HUES48 (cell line): ENCODE data around the gene MAPKAPK2.
A peak's percentile ranks its signal among the peaks of the same experiment; 100 is the strongest.

ENCODE experiments used
- H3K27ac ChIP-seq: one replicate; pipeline ENCODE4 v1.7.0; 2013; ENCODE audit warnings: low read depth, low read length, inconsistent platforms
- H3K27me3 ChIP-seq: 2 replicates; pipeline ENCODE4 v1.6.1; 2013; ENCODE audit warnings: mild to moderate bottlenecking, low read length; ENCODE audit not compliant: control insufficient read depth, insufficient read depth
- H3K36me3 ChIP-seq: 2 replicates; pipeline ENCODE4 v1.6.1; 2013; ENCODE audit warnings: low read length; ENCODE audit not compliant: control insufficient read depth, insufficient read depth
- H3K4me1 ChIP-seq: 2 replicates; pipeline ENCODE4 v1.6.1; 2013; ENCODE audit warnings: mild to moderate bottlenecking, low read length; ENCODE audit not compliant: control insufficient read depth, insufficient read depth
- H3K4me3 ChIP-seq: 2 replicates; pipeline ENCODE4 v1.5.1; 2013; ENCODE audit warnings: mild to moderate bottlenecking, low read depth, low read length
- H3K9ac ChIP-seq: 2 replicates; pipeline ENCODE4 v1.6.1; 2013; ENCODE audit warnings: mild to moderate bottlenecking, low read depth, low read length, moderate library complexity
- H3K9me3 ChIP-seq: 2 replicates; pipeline ENCODE4 v1.6.1; 2013; ENCODE audit warnings: low read length; ENCODE audit not compliant: control insufficient read depth, insufficient read depth

MAPKAPK2 gene

DNA sequence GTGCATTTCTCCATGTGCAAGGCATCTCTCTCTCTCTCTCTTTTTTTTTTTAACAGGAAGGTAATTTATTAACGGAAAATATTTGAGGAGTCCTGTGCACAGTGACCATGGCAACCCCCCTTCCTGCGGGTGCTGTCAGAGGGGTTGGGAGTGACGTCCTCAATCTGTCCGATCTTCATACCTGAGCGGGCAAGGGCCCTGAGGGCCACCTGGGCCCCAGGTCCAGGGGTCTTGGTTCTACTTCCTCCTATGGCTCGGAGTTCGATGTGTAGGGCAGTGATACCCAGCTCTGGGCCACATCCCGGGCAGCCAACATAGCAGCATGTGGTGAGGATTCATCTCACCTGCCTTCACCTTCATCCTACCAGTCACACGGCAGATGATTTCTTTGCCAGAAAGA lies 11.0 kb downstream of the MAPKAPK2 start:
- Histone ChIP-seq H3K27ac (no peak overlapping the region), H3K9ac (no peak overlapping the region), H3K4me3 (no peak overlapping the region), H3K27me3 (no peaks in the 10 kb centered on the region), H3K36me3 (no peaks in the 10 kb centered on the region), H3K4me1 (peaks cover 34% of the 10 kb centered on the region), H3K9me3 (no peaks in the 10 kb centered on the region)

DNA sequence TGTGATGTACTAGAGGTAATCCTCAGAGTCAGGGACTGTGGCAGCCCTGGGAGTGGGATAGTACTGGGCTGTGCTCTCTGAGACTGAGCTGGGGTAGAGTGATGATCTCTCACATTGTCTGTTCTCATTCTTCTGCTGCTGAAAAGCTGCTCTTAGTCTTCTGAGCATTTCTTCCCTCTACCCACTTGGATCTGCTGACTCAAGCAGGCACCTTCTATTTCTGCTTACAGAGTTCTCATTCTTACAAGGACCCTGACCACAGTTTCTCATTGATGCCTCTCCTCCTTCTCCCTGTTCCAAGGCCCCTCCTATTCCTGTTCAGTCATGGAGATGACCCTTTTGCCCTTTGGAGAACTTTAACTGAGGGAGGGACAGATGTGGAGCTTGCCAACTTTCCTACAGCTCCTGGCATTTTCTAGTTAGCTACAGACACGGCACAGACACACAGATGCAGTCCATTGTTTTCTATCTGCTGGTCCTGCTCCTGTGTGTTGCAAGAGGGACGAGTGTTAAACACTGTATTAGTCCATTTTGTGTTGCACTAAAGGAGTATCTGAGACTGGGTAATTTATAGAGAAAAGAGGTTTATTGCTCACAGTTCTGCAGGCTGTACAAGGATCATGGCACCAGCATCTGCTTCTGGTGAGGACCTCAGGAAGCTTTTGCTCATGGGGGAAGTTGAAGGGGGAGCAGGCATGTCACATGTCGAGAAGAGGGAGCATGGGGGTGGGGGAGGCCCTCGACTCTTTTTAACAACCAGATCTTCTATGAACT lies 12.3 kb downstream of the MAPKAPK2 start:
- Histone ChIP-seq H3K4me1 (peaks cover 36% of the 10 kb centered on the region), H3K9ac (no peak overlapping the region), H3K9me3 (no peaks in the 10 kb centered on the region), H3K27ac (no peak overlapping the region), H3K27me3 (no peaks in the 10 kb centered on the region), H3K4me3 (no peak overlapping the region), H3K36me3 (no peaks in the 10 kb centered on the region)

DNA sequence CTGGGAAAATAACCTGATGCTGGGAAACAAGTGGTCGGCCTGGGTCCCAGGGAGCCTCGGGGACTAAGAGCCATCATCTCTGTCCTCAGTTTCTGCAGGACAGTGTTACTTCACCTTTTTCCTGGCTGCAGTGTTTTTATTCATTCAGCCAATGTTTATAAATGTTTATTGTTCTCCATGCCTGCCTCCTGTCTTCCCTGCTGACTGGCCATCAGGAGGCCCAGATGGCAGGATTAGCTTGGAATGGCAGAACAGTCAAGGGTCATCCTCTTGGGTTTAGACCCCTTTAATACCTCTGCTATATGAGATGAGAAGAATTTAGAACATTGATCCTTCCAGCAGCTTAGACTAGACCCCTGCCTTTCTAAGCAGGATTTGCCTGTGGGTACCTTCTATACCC lies 13.3 kb downstream of the MAPKAPK2 start:
- Histone ChIP-seq H3K9ac (no peak overlapping the region), H3K4me3 (no peak overlapping the region), H3K27ac (no peak overlapping the region), H3K4me1 (peaks cover 46% of the 10 kb centered on the region), H3K36me3 (no peaks in the 10 kb centered on the region), H3K27me3 (no peaks in the 10 kb centered on the region), H3K9me3 (no peaks in the 10 kb centered on the region)

DNA sequence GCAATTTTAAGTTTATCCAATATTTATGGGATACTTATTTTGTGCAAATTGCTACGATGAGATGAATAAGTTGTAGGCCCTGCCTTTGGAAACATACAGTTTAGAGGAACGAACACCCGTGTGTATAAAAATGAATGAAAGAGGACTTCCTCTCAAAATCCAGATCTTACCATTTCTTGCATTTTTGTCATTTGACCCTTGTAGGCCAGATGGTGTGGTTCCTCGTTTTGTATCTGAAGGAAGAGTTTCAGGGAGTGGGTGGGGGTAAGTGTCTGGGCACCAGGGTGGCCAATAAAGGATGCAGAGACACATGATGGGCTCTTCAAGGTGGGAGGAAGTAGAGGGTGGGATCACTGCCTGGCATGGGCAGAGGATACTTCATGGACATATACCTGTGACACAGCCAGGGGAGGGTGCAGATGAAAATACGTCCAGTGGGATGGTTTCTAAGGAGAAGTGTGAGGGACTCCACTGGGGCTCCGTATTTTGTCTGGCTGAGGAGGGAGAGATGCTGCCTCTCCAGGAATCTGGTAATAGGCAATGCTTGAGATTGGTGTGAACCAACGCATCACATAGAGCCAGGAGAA lies 14.4 kb downstream of the MAPKAPK2 start:
- Histone ChIP-seq H3K27ac (no peak overlapping the region), H3K9ac (no peak overlapping the region), H3K4me3 (no peak overlapping the region), H3K9me3 (no peaks in the 10 kb centered on the region), H3K27me3 (no peaks in the 10 kb centered on the region), H3K36me3 (no peaks in the 10 kb centered on the region), H3K4me1 (peaks cover 47% of the 10 kb centered on the region)

DNA sequence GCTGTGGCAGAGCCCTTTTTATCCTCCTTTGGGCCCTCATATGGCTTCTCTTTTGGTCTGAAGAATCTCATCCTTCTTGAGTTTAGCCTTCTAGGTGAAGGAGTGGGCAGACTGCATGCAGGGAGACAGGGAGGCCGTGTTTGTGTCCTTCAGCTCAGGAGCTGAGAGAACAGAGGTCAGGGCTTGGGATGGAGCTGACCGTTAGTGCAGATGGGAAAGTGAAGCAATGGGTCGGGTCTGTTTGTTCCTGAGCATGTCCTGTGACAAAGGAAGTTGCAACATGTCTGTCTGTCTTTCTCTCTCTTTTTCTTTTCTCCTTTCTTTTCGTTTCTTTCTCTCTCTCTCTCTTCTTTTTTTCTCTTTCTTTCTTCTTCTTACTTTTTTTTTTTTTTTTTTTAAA lies 14.9 kb downstream of the MAPKAPK2 start:
- Histone ChIP-seq H3K4me3 (no peak overlapping the region), H3K9me3 (no peaks in the 10 kb centered on the region), H3K36me3 (no peaks in the 10 kb centered on the region), H3K27ac (no peak overlapping the region), H3K27me3 (no peaks in the 10 kb centered on the region), H3K9ac (no peak overlapping the region), H3K4me1 (peaks cover 47% of the 10 kb centered on the region)

DNA sequence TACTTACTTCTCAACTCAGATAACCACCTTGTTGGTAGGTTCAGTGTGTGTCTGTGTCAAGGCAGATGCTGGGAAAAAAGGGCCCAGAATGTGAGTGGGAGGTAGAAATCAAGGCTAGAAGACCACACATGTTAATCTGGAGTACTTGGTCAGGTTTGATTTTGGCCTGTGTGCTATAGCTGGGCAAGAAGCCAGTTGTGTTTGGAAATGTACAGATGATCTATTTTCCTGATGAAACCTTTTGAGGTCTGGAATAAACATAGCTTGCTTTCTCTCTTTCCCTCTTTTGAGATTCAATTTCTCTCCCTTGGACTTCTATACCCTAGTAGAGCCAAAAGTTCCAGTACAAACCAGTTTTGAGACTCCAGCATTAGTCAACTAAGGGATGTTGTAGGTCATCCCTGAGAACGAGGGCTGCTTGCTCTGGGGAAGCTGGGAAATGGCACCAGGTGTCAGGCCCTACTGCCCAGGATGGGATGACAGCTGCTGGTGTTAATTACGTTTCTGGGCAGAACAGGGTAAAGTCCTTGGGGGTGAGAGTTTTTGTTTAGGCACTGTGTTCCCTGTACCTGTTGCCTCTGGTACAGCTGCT lies 15.8 kb downstream of the MAPKAPK2 start:
- no peaks in the 10 kb centered on the region for H3K9me3 ChIP-seq
- H3K4me1 ChIP-seq = peaks cover 50% of the 10 kb centered on the region
- H3K27me3 ChIP-seq = no peaks in the 10 kb centered on the region
- no peak overlapping the region for H3K9ac ChIP-seq
- H3K27ac ChIP-seq = no peak overlapping the region
- H3K4me3 ChIP-seq = no peak overlapping the region
- H3K36me3 ChIP-seq = no peaks in the 10 kb centered on the region

DNA sequence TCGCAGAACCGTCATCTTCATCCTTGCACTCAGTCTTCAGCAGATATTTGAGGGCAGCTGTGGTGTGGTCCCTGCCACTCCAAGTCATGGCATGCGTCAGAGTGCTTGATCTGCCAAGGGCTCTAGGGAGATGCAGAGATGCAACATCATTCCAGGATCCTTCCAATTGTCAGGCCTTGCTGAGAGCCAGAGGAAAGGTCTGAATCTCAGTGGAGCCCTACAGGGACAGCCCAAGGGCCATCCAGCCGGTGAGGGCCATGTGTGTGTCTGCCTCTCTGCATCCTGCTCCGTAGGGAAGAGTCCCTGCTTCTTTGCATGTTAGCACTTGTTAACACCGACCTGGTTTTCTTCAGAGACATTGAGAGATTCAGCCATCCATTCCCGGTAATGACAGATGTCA lies 17.6 kb downstream of the MAPKAPK2 start:
- Histone ChIP-seq H3K36me3 (no peaks in the 10 kb centered on the region), H3K27ac (no peak overlapping the region), H3K27me3 (no peaks in the 10 kb centered on the region), H3K4me3 (no peak overlapping the region), H3K9me3 (no peaks in the 10 kb centered on the region), H3K9ac (no peak overlapping the region), H3K4me1 (peaks cover 63% of the 10 kb centered on the region)

DNA sequence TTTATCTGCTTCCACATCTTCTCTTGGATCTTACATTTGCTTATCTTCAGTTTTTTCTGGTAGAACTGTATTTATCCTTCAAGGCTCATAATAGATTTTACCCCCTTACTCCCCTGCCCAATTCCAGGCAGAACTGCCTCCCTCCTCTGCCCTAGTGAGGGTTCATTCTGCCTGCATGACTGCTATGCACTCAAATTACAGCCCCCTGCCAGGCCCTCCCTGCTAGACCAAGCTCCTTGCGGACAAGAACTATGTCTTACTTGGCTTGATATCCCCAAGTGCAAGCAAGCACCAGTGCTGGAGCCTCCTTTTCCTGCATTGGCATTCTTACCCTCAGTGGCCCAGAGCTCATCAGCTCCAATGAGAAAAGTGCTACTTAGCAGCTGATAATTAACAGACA lies 18.1 kb downstream of the MAPKAPK2 start:
- peaks cover 63% of the 10 kb centered on the region for H3K4me1 ChIP-seq
- no peaks in the 10 kb centered on the region for H3K9me3 ChIP-seq
- no peak overlapping the region for H3K4me3 ChIP-seq
- H3K36me3 ChIP-seq = no peaks in the 10 kb centered on the region
- no peaks in the 10 kb centered on the region for H3K27me3 ChIP-seq
- H3K9ac ChIP-seq = no peak overlapping the region
- no peak overlapping the region for H3K27ac ChIP-seq

DNA sequence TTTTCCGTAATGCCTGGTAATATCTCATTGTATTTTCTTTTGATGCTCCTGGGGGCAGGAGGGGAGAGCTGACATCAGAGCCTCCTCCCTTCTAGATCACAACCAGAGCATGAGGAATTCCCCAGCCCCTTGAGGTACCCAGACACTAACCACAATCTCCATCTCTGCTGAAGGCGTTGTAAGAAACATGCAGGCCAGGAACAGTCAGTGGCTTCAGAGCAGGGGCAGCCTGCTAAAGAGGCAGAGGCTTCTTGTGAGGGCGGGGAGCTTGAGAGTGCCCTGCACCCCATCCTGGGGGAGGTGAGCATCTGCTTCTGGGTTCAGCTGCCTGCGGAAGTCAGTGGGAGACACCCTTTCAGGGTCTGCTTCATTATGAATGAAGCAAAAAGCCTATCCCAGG lies 19.0 kb downstream of the MAPKAPK2 start:
- Histone ChIP-seq H3K27ac (no peak overlapping the region), H3K9me3 (no peaks in the 10 kb centered on the region), H3K9ac (no peak overlapping the region), H3K36me3 (no peaks in the 10 kb centered on the region), H3K27me3 (no peaks in the 10 kb centered on the region), H3K4me3 (no peak overlapping the region), H3K4me1 (peaks cover 71% of the 10 kb centered on the region)

DNA sequence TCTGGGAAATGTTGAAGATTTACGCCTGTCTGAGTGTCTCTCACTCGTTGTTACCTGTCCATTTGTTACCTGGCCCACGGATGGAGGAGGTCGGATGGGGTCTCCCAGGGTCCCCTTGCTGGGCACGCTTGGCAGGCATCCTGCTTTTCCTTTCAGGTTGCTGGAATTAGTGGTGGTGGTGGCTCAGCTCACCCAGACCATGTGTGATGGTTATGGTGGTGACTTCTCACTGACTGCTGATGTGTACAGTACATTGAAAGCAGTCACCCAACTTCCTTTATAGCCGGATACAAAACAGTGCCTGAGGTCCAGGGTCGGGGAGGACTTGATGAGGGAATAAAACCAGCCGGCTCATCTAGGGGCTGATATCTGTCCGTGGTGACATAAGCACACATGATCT lies 19.5 kb downstream of the MAPKAPK2 start:
- Histone ChIP-seq H3K4me1 (peaks cover 76% of the 10 kb centered on the region), H3K36me3 (no peaks in the 10 kb centered on the region), H3K27me3 (no peaks in the 10 kb centered on the region), H3K27ac (no peak overlapping the region), H3K4me3 (no peak overlapping the region), H3K9me3 (no peaks in the 10 kb centered on the region), H3K9ac (no peak overlapping the region)

DNA sequence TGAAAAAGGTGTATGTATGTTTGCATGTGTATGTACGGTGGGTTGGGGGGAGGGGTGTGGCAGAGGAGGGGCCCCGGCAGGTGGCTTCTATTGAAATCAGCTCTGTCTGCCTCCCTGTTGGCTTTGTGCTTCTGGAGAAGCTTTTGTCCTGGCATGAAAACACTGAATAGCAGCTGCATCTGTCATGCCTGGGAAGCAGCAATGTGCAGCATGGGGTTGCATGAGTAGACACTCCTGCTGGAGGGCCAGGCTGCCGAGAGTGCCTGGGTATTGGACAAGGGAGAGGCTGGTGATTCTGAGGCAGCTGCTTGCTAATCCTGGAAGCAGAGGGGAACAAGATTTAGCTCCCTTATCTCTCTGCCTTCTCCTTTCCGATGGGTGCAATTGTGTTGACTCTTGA lies 20.5 kb downstream of the MAPKAPK2 start:
- Histone ChIP-seq H3K27me3 (no peaks in the 10 kb centered on the region), H3K9ac (no peak overlapping the region), H3K9me3 (no peaks in the 10 kb centered on the region), H3K27ac (peak overlapping the region; percentile 69), H3K36me3 (no peaks in the 10 kb centered on the region), H3K4me1 (peaks cover 83% of the 10 kb centered on the region), H3K4me3 (peak overlapping the region; percentile 20; the same call in 1 of the 2 replicates)
